Ishikawa (cell line): ENCODE measurements around the gene ALDH1A3.
A peak's percentile ranks its signal among the peaks of the same experiment; 100 is the strongest.

Experiments used
- CEBPB ChIP-seq: IDR thresholded peaks from 2 replicates; pipeline ENCODE4 v1.6.1; 2012
- CREB1 ChIP-seq: IDR thresholded peaks from 2 replicates; pipeline ENCODE4 v1.6.1; 2012; ENCODE audit warnings: low read depth
- EGR1 ChIP-seq: IDR thresholded peaks from 2 replicates; pipeline ENCODE4 v1.6.1; 2012
- EP300 ChIP-seq: IDR thresholded peaks from 2 replicates; pipeline ENCODE4 v1.6.1; 2012; ENCODE audit warnings: borderline replicate concordance
- FOXM1 ChIP-seq: IDR thresholded peaks from 2 replicates; pipeline ENCODE4 v1.6.1; 2012; ENCODE audit warnings: low read depth, borderline replicate concordance
- NFIC ChIP-seq: IDR thresholded peaks from 2 replicates; pipeline ENCODE4 v1.6.1; 2012
- RAD21 ChIP-seq: IDR thresholded peaks from 2 replicates; pipeline ENCODE4 v1.6.1; 2012; ENCODE audit warnings: low read depth
- TAF1 ChIP-seq: IDR thresholded peaks from 2 replicates; pipeline ENCODE4 v1.6.1; 2012; ENCODE audit warnings: low read depth, mild to moderate bottlenecking
- TCF12 ChIP-seq: IDR thresholded peaks from 2 replicates; pipeline ENCODE4 v1.6.1; 2012; ENCODE audit warnings: low read depth
- TEAD4 ChIP-seq: IDR thresholded peaks from 2 replicates; pipeline ENCODE4 v1.6.1; 2012
- YY1 ChIP-seq: IDR thresholded peaks from 2 replicates; pipeline ENCODE4 v1.6.1; 2012; ENCODE audit warnings: low read depth
- ZBTB7A ChIP-seq: IDR thresholded peaks from 2 replicates; pipeline ENCODE4 v1.6.1; 2012; ENCODE audit warnings: low read depth
- TF ChIP-seq, protein P1 (sequence below): IDR thresholded peaks from 2 replicates; pipeline ENCODE4 v1.6.1; 2012
- TF ChIP-seq, protein P2 (sequence below): IDR thresholded peaks from 2 replicates; pipeline ENCODE4 v1.6.1; 2012; ENCODE audit warnings: low read depth, mild to moderate bottlenecking
- TF ChIP-seq, protein P3 (sequence below): IDR thresholded peaks from 2 replicates; pipeline ENCODE4 v1.6.1; 2012

ALDH1A3 gene

DNA sequence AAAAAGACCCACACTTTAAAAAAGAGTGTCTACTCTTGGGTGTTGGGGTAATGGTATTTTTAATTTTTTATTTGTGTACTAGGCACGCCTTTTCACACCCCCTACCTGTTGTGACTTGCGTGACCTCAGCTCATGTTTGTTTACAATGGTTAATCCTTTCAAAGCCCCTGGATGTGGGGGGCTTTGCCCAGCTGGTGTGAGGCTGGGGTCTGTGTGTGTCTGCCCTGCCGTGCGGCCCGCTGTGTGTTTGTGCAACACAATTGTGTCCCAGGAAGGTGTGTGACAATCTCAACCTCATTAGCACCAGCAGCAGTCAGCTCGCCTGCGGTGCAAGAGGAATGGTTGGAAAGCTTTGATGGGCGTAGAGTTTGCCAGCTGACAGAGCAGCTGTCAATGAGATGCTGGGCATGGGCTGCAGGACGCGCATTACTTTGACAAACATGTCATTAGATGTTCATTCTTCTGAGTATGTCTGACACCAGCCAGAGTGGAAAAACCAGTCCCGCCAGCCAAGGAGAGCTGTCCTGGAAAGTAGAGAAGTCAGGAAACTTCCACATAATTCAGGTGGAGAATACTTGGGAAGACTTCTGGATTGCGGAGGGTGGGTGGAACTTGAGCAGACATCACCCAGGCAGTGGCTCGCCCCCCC lies 49.1 kb downstream of the ALDH1A3 start:
- TF ChIP-seq CEBPB: no peak
- TF ChIP-seq FOXM1: no peak
- TF ChIP-seq, protein P1, sequence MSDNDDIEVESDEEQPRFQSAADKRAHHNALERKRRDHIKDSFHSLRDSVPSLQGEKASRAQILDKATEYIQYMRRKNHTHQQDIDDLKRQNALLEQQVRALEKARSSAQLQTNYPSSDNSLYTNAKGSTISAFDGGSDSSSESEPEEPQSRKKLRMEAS: no peak
- TF ChIP-seq TEAD4: peak; percentile 50
- TF ChIP-seq RAD21: no peak
- TF ChIP-seq CREB1: no peak
- no peak; the same call in 1 of the 2 replicates for TF ChIP-seq EP300
- TF ChIP-seq ZBTB7A: peak; percentile 15; the same call in 1 of the 2 replicates
- peak; percentile 23; the same call in 1 of the 2 replicates for TF ChIP-seq TCF12

DNA sequence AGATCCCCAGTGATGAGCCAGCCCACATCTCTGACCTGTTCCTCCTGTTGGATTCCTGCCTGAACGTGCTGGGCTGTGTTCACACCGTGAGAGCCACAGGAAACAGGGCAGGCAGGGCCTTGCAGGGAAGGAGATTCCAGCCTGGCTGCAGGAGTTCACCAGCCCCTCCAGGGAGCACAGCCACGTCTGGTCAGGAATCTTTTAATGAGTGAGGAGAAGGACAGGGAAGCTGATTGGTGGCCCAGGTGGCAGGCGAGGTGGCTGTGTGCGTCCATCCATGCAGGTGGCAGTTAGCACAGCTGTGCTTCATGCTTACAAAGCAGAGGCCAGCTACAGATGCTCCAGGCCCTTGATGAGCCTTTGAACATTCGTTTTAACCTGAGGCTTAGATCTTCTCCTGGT lies 50.0 kb downstream of the ALDH1A3 start:
- TF ChIP-seq, protein P2, sequence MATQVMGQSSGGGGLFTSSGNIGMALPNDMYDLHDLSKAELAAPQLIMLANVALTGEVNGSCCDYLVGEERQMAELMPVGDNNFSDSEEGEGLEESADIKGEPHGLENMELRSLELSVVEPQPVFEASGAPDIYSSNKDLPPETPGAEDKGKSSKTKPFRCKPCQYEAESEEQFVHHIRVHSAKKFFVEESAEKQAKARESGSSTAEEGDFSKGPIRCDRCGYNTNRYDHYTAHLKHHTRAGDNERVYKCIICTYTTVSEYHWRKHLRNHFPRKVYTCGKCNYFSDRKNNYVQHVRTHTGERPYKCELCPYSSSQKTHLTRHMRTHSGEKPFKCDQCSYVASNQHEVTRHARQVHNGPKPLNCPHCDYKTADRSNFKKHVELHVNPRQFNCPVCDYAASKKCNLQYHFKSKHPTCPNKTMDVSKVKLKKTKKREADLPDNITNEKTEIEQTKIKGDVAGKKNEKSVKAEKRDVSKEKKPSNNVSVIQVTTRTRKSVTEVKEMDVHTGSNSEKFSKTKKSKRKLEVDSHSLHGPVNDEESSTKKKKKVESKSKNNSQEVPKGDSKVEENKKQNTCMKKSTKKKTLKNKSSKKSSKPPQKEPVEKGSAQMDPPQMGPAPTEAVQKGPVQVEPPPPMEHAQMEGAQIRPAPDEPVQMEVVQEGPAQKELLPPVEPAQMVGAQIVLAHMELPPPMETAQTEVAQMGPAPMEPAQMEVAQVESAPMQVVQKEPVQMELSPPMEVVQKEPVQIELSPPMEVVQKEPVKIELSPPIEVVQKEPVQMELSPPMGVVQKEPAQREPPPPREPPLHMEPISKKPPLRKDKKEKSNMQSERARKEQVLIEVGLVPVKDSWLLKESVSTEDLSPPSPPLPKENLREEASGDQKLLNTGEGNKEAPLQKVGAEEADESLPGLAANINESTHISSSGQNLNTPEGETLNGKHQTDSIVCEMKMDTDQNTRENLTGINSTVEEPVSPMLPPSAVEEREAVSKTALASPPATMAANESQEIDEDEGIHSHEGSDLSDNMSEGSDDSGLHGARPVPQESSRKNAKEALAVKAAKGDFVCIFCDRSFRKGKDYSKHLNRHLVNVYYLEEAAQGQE: 0 out of 2 replicates have a peak, but pooled peaks have one; percentile 6
- no peak; the same call in 1 of the 2 replicates for TF ChIP-seq EP300

DNA sequence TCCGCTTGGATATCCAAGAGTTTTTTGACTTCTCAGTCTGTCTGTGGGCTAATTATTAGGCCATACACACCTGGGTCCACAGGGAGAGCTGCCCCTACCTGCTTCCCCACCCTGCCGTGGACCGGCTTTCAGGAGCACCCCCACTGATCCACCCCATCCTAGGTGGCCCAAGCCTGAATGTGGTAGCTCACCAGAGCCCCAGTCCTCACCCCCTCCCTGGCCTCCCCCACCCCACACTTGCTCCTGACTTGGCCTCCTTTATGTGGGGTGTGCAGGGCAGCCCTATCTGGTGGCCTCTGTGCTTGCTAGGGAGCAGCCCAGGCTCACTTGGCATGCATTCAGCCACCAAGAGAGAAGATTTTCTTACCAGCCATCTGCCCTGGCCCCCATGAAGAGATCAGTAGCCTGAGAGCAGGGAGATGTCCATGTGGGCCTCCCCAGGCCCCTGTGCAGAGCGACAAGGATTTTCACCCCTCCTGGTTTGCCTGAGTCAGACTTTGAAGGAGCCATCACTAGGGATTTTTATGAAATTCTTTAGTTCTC lies 50.7 kb downstream of the ALDH1A3 start:
- TF ChIP-seq CREB1 (no peak), TAF1 (no peak), TEAD4 (no peak), NFIC (no peak), RAD21 (no peak), CEBPB (no peak), EP300 (no peak), TCF12 (no peak), YY1 (no peak), FOXM1 (no peak), ZBTB7A (no peak), EGR1 (no peak)
- TF ChIP-seq, protein P1: no peak
- TF ChIP-seq, protein P2: no peak
- TF ChIP-seq, protein P3, sequence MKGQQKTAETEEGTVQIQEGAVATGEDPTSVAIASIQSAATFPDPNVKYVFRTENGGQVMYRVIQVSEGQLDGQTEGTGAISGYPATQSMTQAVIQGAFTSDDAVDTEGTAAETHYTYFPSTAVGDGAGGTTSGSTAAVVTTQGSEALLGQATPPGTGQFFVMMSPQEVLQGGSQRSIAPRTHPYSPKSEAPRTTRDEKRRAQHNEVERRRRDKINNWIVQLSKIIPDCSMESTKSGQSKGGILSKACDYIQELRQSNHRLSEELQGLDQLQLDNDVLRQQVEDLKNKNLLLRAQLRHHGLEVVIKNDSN: no peak

DNA sequence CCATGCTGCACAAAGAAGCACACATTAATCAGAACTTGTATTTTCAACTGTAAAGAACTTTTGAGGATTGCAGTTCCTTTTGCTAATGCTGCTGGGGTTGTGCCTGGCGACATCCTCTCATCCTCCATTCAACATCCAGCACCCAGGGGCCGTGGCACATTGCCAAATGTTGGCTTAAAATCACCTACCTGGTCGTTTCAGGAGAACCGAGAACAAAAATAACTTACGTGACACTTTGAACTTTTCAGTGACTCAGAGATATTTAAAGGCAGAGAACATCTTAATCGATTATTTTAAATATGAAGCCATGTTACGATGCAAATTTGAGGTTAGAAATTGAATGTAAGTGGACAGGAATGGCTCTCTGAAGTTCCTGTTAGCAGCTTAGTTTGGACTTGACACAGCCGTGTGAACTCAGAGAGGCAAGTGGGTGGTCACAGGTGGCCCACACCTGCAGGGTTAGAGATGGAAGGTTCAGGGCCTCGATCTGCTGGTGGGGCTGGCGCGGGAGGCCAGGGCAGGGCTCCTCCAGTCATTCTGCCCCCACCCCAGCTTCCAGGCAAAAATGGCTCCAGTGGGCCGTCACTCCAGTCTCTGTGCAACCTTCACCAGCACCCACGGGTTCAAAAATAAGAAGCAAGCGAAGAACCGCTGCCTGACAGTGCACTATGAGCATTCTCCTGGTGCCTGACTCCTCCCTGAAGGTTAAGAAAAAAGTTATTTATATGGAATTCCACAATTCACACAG lies 51.7 kb downstream of the ALDH1A3 start:
- no peak for TF ChIP-seq TEAD4
- TF ChIP-seq EGR1: no peak
- no peak for TF ChIP-seq CEBPB
- no peak for TF ChIP-seq EP300
- TF ChIP-seq NFIC: no peak
- no peak for TF ChIP-seq FOXM1
- TF ChIP-seq, protein P3: no peak
- no peak for TF ChIP-seq RAD21
- no peak for TF ChIP-seq ZBTB7A
- TF ChIP-seq, protein P2: no peak
- no peak for TF ChIP-seq TCF12
- TF ChIP-seq CREB1: no peak
- no peak for TF ChIP-seq TAF1
- TF ChIP-seq, protein P1: no peak
- no peak for TF ChIP-seq YY1
